Measurements from ENCODE around the gene LIPG. TPM values are rescaled to one million over a fixed set of nuclear protein-coding genes. Genes with fewer than 3 reads are reported as not detected.

Gene LIPG
- total RNA-seq, 4 donors from 2014 or later: 0.06 to 11.9 (median 1.3) TPM; not detected in 1

- Histone ChIP-seq H3K27me3 (no peaks in the 10 kb centered on the region), H3K4me3 (no peak overlapping the region), H3K36me3 (no peaks in the 10 kb centered on the region), H3K4me1 (no peaks in the 10 kb centered on the region), H3K9me3 (peaks cover 0 to 11% (median 0%) of the 10 kb centered on the region in 4 donors), H3K27ac (replicated peaks in 1 of 4) (no peak overlapping the region)
- intact Hi-C loops (cut with DNase I): no loop called here
- WGBS: 98% methylated on average over 4 of the region's 4 CpGs
- no peak for DNase-seq (ENCODE audit: extremely low spot score)
- TF ChIP-seq POLR2A (IDR thresholded peaks at IDR 0.05; ENCODE audit: low read depth) (no peak), POLR2AphosphoS5 (IDR thresholded peaks at IDR 0.05) (no peak), CTCF (IDR thresholded peaks at IDR 0.05) (no peak), EP300 (IDR thresholded peaks at IDR 0.05) (no peak)
Measured at GRCh38 chr18:49608366-49609255, 46.8 kb downstream of the LIPG start.

GRCh38 chr18:49609256-49610021 lies 47.6 kb downstream of the LIPG start:
- no peak for DNase-seq (ENCODE audit: extremely low spot score)
- TF ChIP-seq CTCF (IDR thresholded peaks at IDR 0.05) (no peak), POLR2A (IDR thresholded peaks at IDR 0.05; ENCODE audit: low read depth) (no peak), EP300 (IDR thresholded peaks at IDR 0.05) (no peak), POLR2AphosphoS5 (IDR thresholded peaks at IDR 0.05) (no peak)
- H3K27me3 ChIP-seq: no peaks in the 10 kb centered on the region
- WGBS: 100% methylated on average over 3 of the region's 3 CpGs
- peaks cover 0 to 11% (median 0%) of the 10 kb centered on the region in 4 donors for H3K9me3 ChIP-seq
- H3K4me1 ChIP-seq: no peaks in the 10 kb centered on the region
- intact Hi-C loops (cut with DNase I): no loop called here
- H3K27ac ChIP-seq (replicated peaks in 1 of 4): no peak overlapping the region
- H3K4me3 ChIP-seq: no peak overlapping the region
- no peaks in the 10 kb centered on the region for H3K36me3 ChIP-seq

- DNase-seq (ENCODE audit: extremely low spot score): no peak
- Histone ChIP-seq H3K4me1 (no peaks in the 10 kb centered on the region), H3K36me3 (no peaks in the 10 kb centered on the region), H3K27ac (replicated peaks in 1 of 4) (no peak overlapping the region), H3K27me3 (no peaks in the 10 kb centered on the region), H3K9me3 (peaks cover 0 to 8% (median 0%) of the 10 kb centered on the region in 4 donors), H3K4me3 (no peak overlapping the region)
- 96% methylated on average over 3 of the region's 3 CpGs for WGBS
- intact Hi-C loops (cut with DNase I): no loop called here
- TF ChIP-seq POLR2A (IDR thresholded peaks at IDR 0.05; ENCODE audit: low read depth) (no peak), EP300 (IDR thresholded peaks at IDR 0.05) (no peak), POLR2AphosphoS5 (IDR thresholded peaks at IDR 0.05) (no peak), CTCF (IDR thresholded peaks at IDR 0.05) (no peak)
Measured at GRCh38 chr18:49610022-49610445, 48.2 kb downstream of the LIPG start.

GRCh38 chr18:49611316-49611715 lies 49.5 kb downstream of the LIPG start:
- peak; percentile 70 for DNase-seq (ENCODE audit: extremely low spot score)
- intact Hi-C loops (cut with DNase I): no loop called here
- Histone ChIP-seq H3K4me3 (no peak overlapping the region), H3K4me1 (no peaks in the 10 kb centered on the region), H3K27ac (replicated peaks in 1 of 4) (no peak overlapping the region), H3K9me3 (no peaks in the 10 kb centered on the region), H3K36me3 (no peaks in the 10 kb centered on the region), H3K27me3 (no peaks in the 10 kb centered on the region)
- no peak for TF ChIP-seq CTCF (IDR thresholded peaks at IDR 0.05)
- TF ChIP-seq POLR2AphosphoS5 (IDR thresholded peaks at IDR 0.05): no peak
- TF ChIP-seq POLR2A (IDR thresholded peaks at IDR 0.05; ENCODE audit: low read depth): no peak
- no peak for TF ChIP-seq EP300 (IDR thresholded peaks at IDR 0.05)
- 86% methylated on average over 3 of the region's 3 CpGs for WGBS

Data from esophagus muscularis mucosa (tissue), 4 donors.